ENCODE measurements around the gene ARHGAP40.

DNA sequence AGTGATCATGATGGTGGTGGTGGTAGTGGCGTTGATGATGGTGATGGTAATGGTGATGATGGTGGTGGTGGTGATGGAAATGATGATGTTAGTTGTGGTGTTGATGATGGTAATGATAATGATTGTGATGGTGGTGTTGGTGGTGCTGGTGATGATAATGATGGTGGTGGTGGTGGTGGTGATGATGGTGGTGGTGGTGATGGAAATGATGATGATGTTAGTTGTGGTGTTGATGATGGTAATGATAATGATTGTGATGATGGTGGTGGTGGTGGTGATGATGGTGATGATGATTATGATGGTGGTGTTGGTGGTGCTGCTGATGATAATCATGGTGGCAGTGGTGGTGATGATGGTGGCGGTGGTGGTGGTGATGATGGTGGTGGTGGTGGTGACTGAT is 51.4 kb downstream of the ARHGAP40 start:
- TF ChIP-seq ZNF274 (IDR thresholded peaks at IDR 0.05; ENCODE audit: low read depth, low read length) (no peak), SUZ12 (IDR thresholded peaks at IDR 0.05; ENCODE audit: extremely low read depth, insufficient read depth, insufficient read length) (no peak)
